GM12878 (cell line): ENCODE results near the gene ZNF566. TPM values are rescaled to one million over a fixed set of nuclear protein-coding genes. Genes with fewer than 3 reads are reported as not detected.

Experiments used
- ATAC-seq: fragments of 200-7000 bp; cut with Tn5 transposase; 3 replicates; pipeline ENCODE4 v1.9.1; 2020; ENCODE audit warnings: mild to moderate bottlenecking, moderate library complexity
- BruUV-seq: library from RNA; stranded (reverse); fragments of 400-500 nt; replicated peaks from 2 replicates; lab custom pipeline; 2021; lab: Mats Ljungman, UMichigan
- CTCF ChIA-PET: fragments of 300-600 bp; sonication (Branson Sonifier 250); formaldehyde crosslinking; extraction: SDS; loops from one replicate; lab custom pipeline; 2021; ENCODE audit warnings: inconsistent platforms; lab: Yijun Ruan, JAX
- POLR2A ChIA-PET: fragments of 350-600 bp; formaldehyde crosslinking; extraction: SDS; loops from one replicate; lab custom pipeline; 2021; ENCODE audit warnings: inconsistent platforms; lab: Charles Lee
- RAD21 ChIA-PET: fragments of 300-600 bp; sonication (Branson Sonifier 250); formaldehyde crosslinking; loops from one replicate; lab custom pipeline; 2023; ENCODE audit warnings: antibody characterized with exemption; ENCODE audit not compliant: unreplicated experiment; lab: Charles Lee
- SMC1A ChIA-PET: fragments of 300-600 bp; sonication (Branson Sonifier 250); formaldehyde crosslinking; loops from one replicate; lab custom pipeline; 2023; ENCODE audit not compliant: unreplicated experiment, uncharacterized antibody; lab: Charles Lee
- DNase-seq: peaks from one replicate; pipeline ENCODE4 v3.0.0-alpha.2; 2011; ENCODE audit warnings: low read depth, low spot score
- FAIRE-seq: peaks from 3 replicates; lab custom pipeline; 2011; peaks lifted over from hg19 to GRCh38; lab: Jason Lieb, UNC
- H2AFZ ChIP-seq: 2 replicates; pipeline ENCODE4 v1.6.0; 2011; ENCODE audit warnings: low read depth, low read length, control low read depth; ENCODE audit not compliant: control insufficient read depth
- H3K27ac ChIP-seq: 2 replicates; pipeline ENCODE4 v1.5.1; 2011; ENCODE audit warnings: control low read depth; ENCODE audit not compliant: control insufficient read depth, insufficient read depth
- H3K27me3 ChIP-seq, 2 experiments: replicated peaks in 1 of 2; 2 replicates each; pipeline versions ENCODE4 v1.6.0 to v1.6.1; 2011; ENCODE audit warnings: low read length in 1 of 2; ENCODE audit not compliant: control insufficient read depth in 2 of 2, insufficient read depth in 2 of 2
- H3K36me3 ChIP-seq, 2 experiments: 2 replicates each; pipeline ENCODE4 v1.5.1; 2011; ENCODE audit warnings: low read length in 1 of 2; ENCODE audit not compliant: control insufficient read depth in 2 of 2, insufficient read depth in 2 of 2
- H3K4me1 ChIP-seq: 2 replicates; pipeline ENCODE4 v1.6.1; 2011; ENCODE audit warnings: mild to moderate bottlenecking, low read length, moderate library complexity, mixed read lengths; ENCODE audit not compliant: control insufficient read depth, insufficient read depth
- H3K4me2 ChIP-seq: 2 replicates; pipeline ENCODE4 v1.6.0; 2011; ENCODE audit warnings: control low read depth; ENCODE audit not compliant: control insufficient read depth, insufficient read depth
- H3K4me3 ChIP-seq: fragments of 200-600 bp; sonication (generic); 2 replicates; pipeline ENCODE4 v1.5.1; 2016
- H3K79me2 ChIP-seq: 2 replicates; pipeline ENCODE4 v1.6.0; 2011; ENCODE audit warnings: low read length; ENCODE audit not compliant: control insufficient read depth, insufficient read depth
- H3K9ac ChIP-seq: 2 replicates; pipeline ENCODE4 v1.8.0; 2011; ENCODE audit warnings: low read length, control low read depth, mixed read lengths; ENCODE audit not compliant: control insufficient read depth, insufficient read depth
- H3K9me3 ChIP-seq: replicated peaks from 3 replicates; pipeline ENCODE4 v1.5.1; 2011; ENCODE audit warnings: mild to moderate bottlenecking, low read length; ENCODE audit not compliant: control insufficient read depth, insufficient read depth
- H4K20me1 ChIP-seq: 2 replicates; pipeline ENCODE4 v1.6.0; 2011; ENCODE audit not compliant: control insufficient read depth, insufficient read depth
- KLF5 ChIP-seq: fragments of 450-650 bp; IDR thresholded peaks from 2 replicates; pipeline ENCODE4 v1.6.1; 2014; ENCODE audit warnings: mild to moderate bottlenecking; ENCODE audit not compliant: partially characterized antibody
- MYC ChIP-seq: IDR thresholded peaks from 2 replicates; pipeline ENCODE4 v1.6.1; 2011; ENCODE audit warnings: mild to moderate bottlenecking, low read length, moderate library complexity, inconsistent platforms; ENCODE audit not compliant: insufficient read depth, insufficient replicate concordance, insufficient read length, severe bottlenecking
- NRF1 ChIP-seq: conservative IDR thresholded peaks from 2 replicates; pipeline ENCODE4 v1.6.1; 2011; ENCODE audit warnings: mild to moderate bottlenecking, low read depth, low read length, improper control_type of control experiment
- SMARCA5 ChIP-seq: fragments of 450-650 bp; IDR thresholded peaks from 2 replicates; pipeline ENCODE4 v1.6.1; 2017; ENCODE audit warnings: mild to moderate bottlenecking
- SP1 ChIP-seq: IDR thresholded peaks from one replicate; pipeline ENCODE4 v1.6.1; 2011; ENCODE audit warnings: low read depth, low read length
- SREBF1 ChIP-seq: IDR thresholded peaks from 2 replicates; pipeline ENCODE4 v1.6.1; 2012; ENCODE audit warnings: mild to moderate bottlenecking, low read length
- TCF12 ChIP-seq: IDR thresholded peaks from 2 replicates; pipeline ENCODE4 v1.6.1; 2011; ENCODE audit warnings: low read depth, mild to moderate bottlenecking, low read length
- WRNIP1 ChIP-seq: IDR thresholded peaks from 2 replicates; pipeline ENCODE4 v1.6.1; 2011; ENCODE audit warnings: low read depth, low read length, improper control_type of control experiment, borderline replicate concordance
- ZNF274 ChIP-seq: IDR thresholded peaks from one replicate; pipeline ENCODE4 v1.8.0; 2011; ENCODE audit not compliant: insufficient read length, insufficient read depth
- WGBS: methylation state at CpG from one replicate; pipeline ENCODE4 v1.1.6; 2016; ENCODE audit warnings: low lambda C conversion rate; ENCODE audit not compliant: insufficient replicate concordance, insufficient coverage; ENCODE audit errors: missing lambda C conversion rate; 5-methylcytosine and 5-hydroxymethylcytosine counted together
- in situ Hi-C: fragments of 300-500 bp; cut with MboI; formaldehyde crosslinking; loops from 9 replicates; pipeline ENCODE4 v1.14.3; 2018; ENCODE audit warnings: mixed read lengths
- intact Hi-C: fragments of 100-400 bp; cut with micrococcal nuclease; formaldehyde crosslinking; loops from one replicate; pipeline ENCODE4 v1.14.2; 2022; ENCODE audit not compliant: unreplicated experiment
- polyA plus RNA-seq, 11 experiments: library from polyadenylated mRNA; depleted of rRNA in 4 of 11; unstranded in 6 of 11; stranded (reverse) in 5 of 11; fragments of >200 nt; fragmentation: Nextera tagmentation in 4 of 11; fragmentation: Illumina TruSeq in 1 of 11; extraction: Ambion mirVana in 4 of 11; extraction: Trizol in 1 of 11; gene quantifications; 1 replicate in 1 of 11; 2 replicates in 10 of 11; pipeline versions ENCODE4 v1.2.1 to v1.2.3, GENCODE V29; 2011 to 2016; ENCODE audit warnings: inconsistent platforms in 2 of 11, missing spikeins in 2 of 11, low read depth in 1 of 11
- total RNA-seq, 4 experiments: library from RNA; depleted of rRNA in 3 of 4; stranded (reverse); fragments of >200 nt in 3 of 4; fragmentation: Illumina TruSeq in 1 of 4; extraction: Trizol in 1 of 4; gene quantifications; 2 replicates each; pipeline versions ENCODE4 v1.2.1 to v1.2.3, GENCODE V29; 2013 to 2021
- TF ChIP-seq, protein P1 (sequence below): fragments of 450-650 bp; IDR thresholded peaks from 2 replicates; pipeline ENCODE4 v1.6.1; 2018; ENCODE audit warnings: mild to moderate bottlenecking, low read depth, moderate library complexity; ENCODE audit not compliant: partially characterized antibody
- TF ChIP-seq, protein P2 (sequence below): fragments of 450-650 bp; IDR thresholded peaks from 2 replicates; pipeline ENCODE4 v1.6.1; 2017; ENCODE audit warnings: mild to moderate bottlenecking

The ZNF566 gene
- total and polyA plus RNA-seq, 10 of the 15 experiments (the other 5 are each of a cell fraction or from before 2014, with no cell fraction given) = 2.5 to 5.8 (median 3.9) TPM

DNA sequence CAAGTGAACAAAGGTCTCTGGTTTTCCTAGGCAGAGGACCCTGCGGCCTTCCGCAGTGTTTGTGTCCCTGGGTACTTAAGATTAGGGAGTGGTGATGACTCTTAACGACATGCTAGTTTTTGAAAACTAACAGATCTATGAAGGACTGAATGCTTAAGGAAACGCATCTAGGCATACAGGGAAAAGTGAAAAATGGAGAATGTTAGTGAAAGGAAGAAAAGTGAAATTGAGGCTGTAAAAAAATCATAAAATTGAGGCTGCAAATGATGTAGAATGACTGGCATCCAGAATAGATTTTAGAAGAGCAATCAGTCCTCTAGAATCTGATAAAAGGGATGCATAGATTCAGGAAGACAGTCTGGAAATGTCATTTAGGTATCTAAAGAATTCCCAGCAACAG, 35.3 kb upstream of the ZNF566 start:
- TF ChIP-seq, protein P1, sequence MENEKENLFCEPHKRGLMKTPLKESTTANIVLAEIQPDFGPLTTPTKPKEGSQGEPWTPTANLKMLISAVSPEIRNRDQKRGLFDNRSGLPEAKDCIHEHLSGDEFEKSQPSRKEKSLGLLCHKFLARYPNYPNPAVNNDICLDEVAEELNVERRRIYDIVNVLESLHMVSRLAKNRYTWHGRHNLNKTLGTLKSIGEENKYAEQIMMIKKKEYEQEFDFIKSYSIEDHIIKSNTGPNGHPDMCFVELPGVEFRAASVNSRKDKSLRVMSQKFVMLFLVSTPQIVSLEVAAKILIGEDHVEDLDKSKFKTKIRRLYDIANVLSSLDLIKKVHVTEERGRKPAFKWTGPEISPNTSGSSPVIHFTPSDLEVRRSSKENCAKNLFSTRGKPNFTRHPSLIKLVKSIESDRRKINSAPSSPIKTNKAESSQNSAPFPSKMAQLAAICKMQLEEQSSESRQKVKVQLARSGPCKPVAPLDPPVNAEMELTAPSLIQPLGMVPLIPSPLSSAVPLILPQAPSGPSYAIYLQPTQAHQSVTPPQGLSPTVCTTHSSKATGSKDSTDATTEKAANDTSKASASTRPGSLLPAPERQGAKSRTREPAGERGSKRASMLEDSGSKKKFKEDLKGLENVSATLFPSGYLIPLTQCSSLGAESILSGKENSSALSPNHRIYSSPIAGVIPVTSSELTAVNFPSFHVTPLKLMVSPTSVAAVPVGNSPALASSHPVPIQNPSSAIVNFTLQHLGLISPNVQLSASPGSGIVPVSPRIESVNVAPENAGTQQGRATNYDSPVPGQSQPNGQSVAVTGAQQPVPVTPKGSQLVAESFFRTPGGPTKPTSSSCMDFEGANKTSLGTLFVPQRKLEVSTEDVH = no peak
- SMC1A ChIA-PET = no interaction called here
- no peaks in the 10 kb centered on the region for H4K20me1 ChIP-seq
- H3K36me3 ChIP-seq = peaks cover 0 to under 1% of the 10 kb centered on the region in 2 experiments; a peak in 1 of 4 replicates
- intact Hi-C loops = loop anchor here (5.0 kb wide), 2 partner anchors 32 to 248 kb away; partner anchors contain the start of gene ZNF850
- H3K27ac ChIP-seq = no peak overlapping the region
- no peak overlapping the region for H3K9ac ChIP-seq
- DNase-seq = no peak
- H3K79me2 ChIP-seq = peaks cover 17% of the 10 kb centered on the region
- BruUV-seq = no TSS peak
- no peaks in the 10 kb centered on the region for H3K27me3 ChIP-seq
- no peak for FAIRE-seq
- H3K4me3 ChIP-seq = no peak overlapping the region
- WGBS = 86% methylated on average over 1 of the region's 4 CpGs
- H3K9me3 ChIP-seq = peaks cover 22% of the 10 kb centered on the region
- in situ Hi-C loops = no loop called here
- H3K4me2 ChIP-seq = no peak overlapping the region
- ATAC-seq = no peak
- no peaks in the 10 kb centered on the region for H3K4me1 ChIP-seq
- no peak overlapping the region for H2AFZ ChIP-seq
- POLR2A ChIA-PET = no interaction called here
- CTCF ChIA-PET = no interaction called here
- RAD21 ChIA-PET = no interaction called here

DNA sequence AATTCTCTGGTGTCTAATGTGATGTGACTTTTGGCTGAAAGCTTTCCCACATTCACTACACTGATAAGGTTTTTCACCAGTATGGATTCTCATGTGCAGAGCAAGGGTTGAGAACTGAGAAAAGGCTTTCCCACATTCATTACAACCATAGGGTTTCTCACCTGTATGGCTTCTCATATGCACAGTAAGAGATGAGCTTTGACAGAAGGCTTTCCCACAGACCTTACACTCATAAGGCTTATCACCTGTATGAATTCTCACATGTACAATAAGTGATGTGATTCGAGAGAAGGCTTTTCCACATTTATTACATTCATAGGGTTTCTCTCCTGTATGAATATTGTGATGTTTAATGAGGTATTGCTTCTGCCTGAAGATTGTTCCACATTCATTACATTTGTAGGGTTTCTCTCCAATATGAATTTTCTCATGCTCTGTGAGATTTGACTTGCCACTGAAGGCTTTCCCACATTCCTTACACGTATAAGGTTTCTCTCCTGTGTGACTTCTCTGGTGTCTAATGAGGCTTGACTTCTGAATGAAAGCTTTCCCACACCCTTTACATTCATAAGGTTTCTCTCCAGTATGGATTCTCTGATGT, 24.8 kb upstream of the ZNF566 start:
- FAIRE-seq = no peak
- H3K4me3 ChIP-seq = no peak overlapping the region
- intact Hi-C loops = no loop called here
- no peak for TF ChIP-seq NRF1
- TF ChIP-seq TCF12 = no peak
- no peak for TF ChIP-seq SP1
- peak; percentile 30 for TF ChIP-seq KLF5
- no peak for TF ChIP-seq WRNIP1
- no peak for TF ChIP-seq SMARCA5
- TF ChIP-seq SREBF1 = no peak
- TF ChIP-seq MYC = no peak
- TF ChIP-seq ZNF274 = peak; percentile 46
- TF ChIP-seq, protein P2, sequence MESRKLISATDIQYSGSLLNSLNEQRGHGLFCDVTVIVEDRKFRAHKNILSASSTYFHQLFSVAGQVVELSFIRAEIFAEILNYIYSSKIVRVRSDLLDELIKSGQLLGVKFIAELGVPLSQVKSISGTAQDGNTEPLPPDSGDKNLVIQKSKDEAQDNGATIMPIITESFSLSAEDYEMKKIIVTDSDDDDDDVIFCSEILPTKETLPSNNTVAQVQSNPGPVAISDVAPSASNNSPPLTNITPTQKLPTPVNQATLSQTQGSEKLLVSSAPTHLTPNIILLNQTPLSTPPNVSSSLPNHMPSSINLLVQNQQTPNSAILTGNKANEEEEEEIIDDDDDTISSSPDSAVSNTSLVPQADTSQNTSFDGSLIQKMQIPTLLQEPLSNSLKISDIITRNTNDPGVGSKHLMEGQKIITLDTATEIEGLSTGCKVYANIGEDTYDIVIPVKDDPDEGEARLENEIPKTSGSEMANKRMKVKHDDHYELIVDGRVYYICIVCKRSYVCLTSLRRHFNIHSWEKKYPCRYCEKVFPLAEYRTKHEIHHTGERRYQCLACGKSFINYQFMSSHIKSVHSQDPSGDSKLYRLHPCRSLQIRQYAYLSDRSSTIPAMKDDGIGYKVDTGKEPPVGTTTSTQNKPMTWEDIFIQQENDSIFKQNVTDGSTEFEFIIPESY = no peak

More for the DNA sequence above, 24.8 kb upstream of the ZNF566 start:
- ChIA-PET SMC1A (no interaction called here), CTCF (no interaction called here), POLR2A (no interaction called here), RAD21 (no interaction called here)
- no peak overlapping the region for H2AFZ ChIP-seq
- no peak overlapping the region for H3K9ac ChIP-seq
- no peak overlapping the region for H3K27ac ChIP-seq
- DNase-seq (no peak), ATAC-seq (no peak)
- H3K4me1 ChIP-seq = no peaks in the 10 kb centered on the region
- WGBS = 93% methylated on average over 1 of the region's 2 CpGs
- H3K36me3 ChIP-seq = peaks cover 2 to 14% of the 10 kb centered on the region in 2 experiments
- no TSS peak for BruUV-seq
- H3K27me3 ChIP-seq = no peaks in the 10 kb centered on the region
- H3K4me2 ChIP-seq = no peak overlapping the region
- no peaks in the 10 kb centered on the region for H4K20me1 ChIP-seq
- no peaks in the 10 kb centered on the region for H3K79me2 ChIP-seq
- peaks cover 36% of the 10 kb centered on the region for H3K9me3 ChIP-seq
- in situ Hi-C loops = no loop called here
